Muscle of arm (tissue), 12 donors: ENCODE results near the gene GPX4. TPM values are rescaled to one million over a fixed set of nuclear protein-coding genes. Genes with fewer than 3 reads are reported as not detected.
"Not testable (repeated sequence)": the region's sequence is repeated elsewhere in the genome, so short reads cannot be mapped to it uniquely, and the experiment has no call there.

Experiments
- DNase-seq: peaks from one replicate; pipeline ENCODE4 v3.0.0-alpha.2; 2013
- polyA plus RNA-seq, 12 donors: library from polyadenylated mRNA; unstranded; fragments of 120-200 nt; gene quantifications; one replicate each; pipeline ENCODE4 v1.2.1, GENCODE V29; 2013; ENCODE audit not compliant: insufficient read length in 12 of 12

The GPX4 gene
- polyA plus RNA-seq, 12 donors: 122 to 187 (median 142) TPM; not detected in 1

- DNase-seq: no peak
Measured at GRCh38 chr19:1128106-1128505, 24.3 kb downstream of the GPX4 start.

GRCh38 chr19:1129084-1129483, 25.3 kb downstream of the GPX4 start:
- not testable (repeated sequence) for DNase-seq

GRCh38 chr19:1129535-1129934, 25.7 kb downstream of the GPX4 start:
- no peak for DNase-seq

- DNase-seq: no peak
Measured at GRCh38 chr19:1130771-1131717, 27.2 kb downstream of the GPX4 start.

- peak; percentile 61 for DNase-seq
Measured at GRCh38 chr19:1131718-1132551, 28.1 kb downstream of the GPX4 start.

- DNase-seq: no peak
Measured at GRCh38 chr19:1132552-1133383, 29.0 kb downstream of the GPX4 start.

- no peak for DNase-seq
Measured at GRCh38 chr19:1133471-1133929, 29.7 kb downstream of the GPX4 start.

GRCh38 chr19:1134431-1134830, 30.6 kb downstream of the GPX4 start:
- no peak for DNase-seq

GRCh38 chr19:1135454-1135853, 31.7 kb downstream of the GPX4 start:
- no peak for DNase-seq

- no peak for DNase-seq
Measured at GRCh38 chr19:1136201-1136600, 32.4 kb downstream of the GPX4 start.

- DNase-seq: no peak
Measured at GRCh38 chr19:1136621-1137317, 33.0 kb downstream of the GPX4 start.

- no peak for DNase-seq
Measured at GRCh38 chr19:1138121-1138520, 34.3 kb downstream of the GPX4 start.

GRCh38 chr19:1139126-1139525, 35.3 kb downstream of the GPX4 start:
- DNase-seq: no peak

GRCh38 chr19:1140272-1141027, 36.7 kb downstream of the GPX4 start:
- no peak for DNase-seq

- DNase-seq: no peak
Measured at GRCh38 chr19:1141944-1142343, 38.1 kb downstream of the GPX4 start.

- no peak for DNase-seq
Measured at GRCh38 chr19:1143828-1144399, 40.1 kb downstream of the GPX4 start.

GRCh38 chr19:1144741-1145140, 40.9 kb downstream of the GPX4 start:
- no peak for DNase-seq

GRCh38 chr19:1145635-1146411, 42.0 kb downstream of the GPX4 start:
- no peak for DNase-seq

- DNase-seq: no peak
Measured at GRCh38 chr19:1146412-1146699, 42.6 kb downstream of the GPX4 start.
